K562 (cell line): ENCODE results near the gene ARL8A. TPM values are rescaled to one million over a fixed set of nuclear protein-coding genes. Genes with fewer than 3 reads are reported as not detected.
"Not testable (repeated sequence)": the region's sequence is repeated elsewhere in the genome, so short reads cannot be mapped to it uniquely, and the experiment has no call there.

Source experiments
- ATAC-seq: fragments of 200-7000 bp; cut with Tn5 transposase; 3 replicates; pipeline ENCODE4 v1.9.1; 2020; ENCODE audit warnings: moderate library complexity
- BruUV-seq: library from RNA; stranded (reverse); fragments of 400-500 nt; replicated peaks from 2 replicates; lab custom pipeline; 2021; lab: Mats Ljungman, UMichigan
- CTCF ChIA-PET: fragments of 300-600 bp; formaldehyde crosslinking; extraction: SDS; loops from one replicate; lab custom pipeline; 2021; ENCODE audit warnings: low intra/inter-chr PET ratio; lab: Yijun Ruan, JAX
- POLR2A ChIA-PET: fragments of 300-600, 350-650 bp; sonication (Branson Sonifier 250); formaldehyde crosslinking; extraction: SDS; loops from one replicate; lab custom pipeline; 2021; ENCODE audit warnings: antibody characterized with exemption, inconsistent platforms; lab: Yijun Ruan, JAX
- DNase-seq, 4 experiments: peaks; one replicate each; pipeline versions ENCODE4 v3.0.0 to v3.0.0-alpha.2; 2011 to 2018; ENCODE audit warnings: low spot score in 3 of 4, mixed read lengths in 3 of 4; ENCODE audit errors: extremely low read depth in 1 of 4
- FAIRE-seq: peaks from 2 replicates; lab custom pipeline; 2011; peaks lifted over from hg19 to GRCh38; lab: Jason Lieb, UNC
- H2AFZ ChIP-seq: 2 replicates; pipeline ENCODE4 v1.6.0; 2011; ENCODE audit warnings: low read depth, low read length, control low read depth, inconsistent platforms
- H3K27ac ChIP-seq: fragments of 200-600 bp; 3 replicates; pipeline ENCODE4 v1.8.0; 2011; ENCODE audit warnings: low read depth, mild to moderate bottlenecking, control low read depth, inconsistent platforms, low read length, moderate library complexity, mixed read lengths; ENCODE audit errors: extremely low read depth
- H3K27me3 ChIP-seq, 2 experiments: fragments of 300-600 bp in 1 of 2; 2 replicates in 1 of 2; 3 replicates in 1 of 2; pipeline versions ENCODE4 v1.6.0 to v1.8.0; 2011; ENCODE audit warnings: inconsistent platforms in 2 of 2, low read length in 2 of 2, mild to moderate bottlenecking in 1 of 2, mixed read lengths in 1 of 2, moderate library complexity in 1 of 2; ENCODE audit not compliant: control insufficient read depth in 2 of 2, insufficient read depth in 2 of 2
- H3K36me3 ChIP-seq: fragments of 300-600 bp; 3 replicates; pipeline ENCODE4 v1.8.0; 2011; ENCODE audit warnings: mild to moderate bottlenecking, low read length, inconsistent platforms; ENCODE audit not compliant: control insufficient read depth, insufficient read depth
- H3K4me1 ChIP-seq, 2 experiments: fragments of 200-600 bp in 1 of 2; replicated peaks in 1 of 2; 2 replicates in 1 of 2; 3 replicates in 1 of 2; pipeline versions ENCODE4 v1.5.1 to v1.8.0; 2011; ENCODE audit warnings: inconsistent platforms in 2 of 2, low read length in 2 of 2, mild to moderate bottlenecking in 1 of 2, mixed read lengths in 1 of 2, moderate library complexity in 1 of 2; ENCODE audit not compliant: control insufficient read depth in 2 of 2, insufficient read depth in 2 of 2
- H3K4me2 ChIP-seq: 2 replicates; pipeline ENCODE4 v1.6.1; 2011; ENCODE audit warnings: low read length, control low read depth, inconsistent platforms, mixed read lengths; ENCODE audit not compliant: insufficient read depth
- H3K4me3 ChIP-seq: fragments of 200-600 bp; sonication (generic), shearing (Covaris generic); 2 replicates; pipeline ENCODE4 v1.5.1; 2016; ENCODE audit warnings: control low read depth, inconsistent platforms
- H3K79me2 ChIP-seq: fragments of 200-600 bp; 3 replicates; pipeline ENCODE4 v1.8.0; 2011; ENCODE audit warnings: low read length, inconsistent platforms; ENCODE audit not compliant: control insufficient read depth, insufficient read depth
- H3K9ac ChIP-seq, 2 experiments: 2 replicates each; pipeline versions ENCODE4 v1.6.0 to v1.6.1; 2011; ENCODE audit warnings: low read depth in 2 of 2, low read length in 2 of 2, control low read depth in 1 of 2, inconsistent platforms in 1 of 2, mild to moderate bottlenecking in 1 of 2, mixed read lengths in 1 of 2; ENCODE audit not compliant: insufficient read depth in 1 of 2
- H3K9me1 ChIP-seq: one replicate; pipeline ENCODE4 v1.6.0; 2011; ENCODE audit warnings: inconsistent platforms, mild to moderate bottlenecking, low read length, moderate library complexity; ENCODE audit not compliant: control insufficient read depth, insufficient read depth
- H3K9me3 ChIP-seq: replicated peaks from 2 replicates; pipeline ENCODE4 v1.5.1; 2011; ENCODE audit warnings: low read depth, low read length, inconsistent platforms; ENCODE audit not compliant: control insufficient read depth, insufficient read depth
- H4K20me1 ChIP-seq: replicated peaks from 2 replicates; pipeline ENCODE4 v1.6.1; 2011; ENCODE audit warnings: low read length, inconsistent platforms, mixed read lengths; ENCODE audit not compliant: control insufficient read depth, insufficient read depth
- CTCF ChIP-seq, 3 experiments: IDR thresholded peaks in 2 of 3; conservative IDR thresholded peaks in 1 of 3; 2 replicates each; pipeline ENCODE4 v1.5.1; 2011 to 2012; ENCODE audit warnings: low read length in 3 of 3, mild to moderate bottlenecking in 3 of 3, control low read depth in 2 of 3, improper control_type of control experiment in 1 of 3, inconsistent platforms in 1 of 3, low read depth in 1 of 3, mixed read lengths in 1 of 3, moderate library complexity in 1 of 3; ENCODE audit not compliant: insufficient read depth in 2 of 3
- FOXA3 ChIP-seq, 2 experiments: fragments of 450-650 bp in 1 of 2; sonication (generic) in 1 of 2; formaldehyde crosslinking; IDR thresholded peaks in 1 of 2; conservative IDR thresholded peaks in 1 of 2; 2 replicates each; pipeline versions ENCODE4 v1.4.0 to v1.8.0; 2020 to 2022; ENCODE audit warnings: mild to moderate bottlenecking in 2 of 2, missing genetic modification reagents in 1 of 2
- ILF3 ChIP-seq: fragments of 450-650 bp; IDR thresholded peaks from 2 replicates; pipeline ENCODE4 v1.6.1; 2018; ENCODE audit warnings: antibody characterized with exemption, mild to moderate bottlenecking, moderate library complexity, borderline replicate concordance
- MAX ChIP-seq: sonication (generic); formaldehyde crosslinking; IDR thresholded peaks from 2 replicates; pipeline ENCODE4 v1.9.0; 2022; ENCODE audit warnings: mild to moderate bottlenecking, missing genetic modification reagents
- POLR2G ChIP-seq: fragments of 200-400 bp; formaldehyde crosslinking; IDR thresholded peaks from 2 replicates; pipeline ENCODE4 v1.6.1; 2017; ENCODE audit warnings: low read depth, mild to moderate bottlenecking, antibody characterized with exemption, low read length, moderate library complexity
- ZFP36 ChIP-seq: fragments of 150-350 bp; IDR thresholded peaks from 2 replicates; pipeline ENCODE4 v1.6.1; 2018; ENCODE audit warnings: low read length, low read depth; ENCODE audit not compliant: partially characterized antibody
- WGBS: fragments of 100-300 bp; shearing (Covaris generic); methylation state at CpG from one replicate; pipeline ENCODE4 v1.1.6; 2016; ENCODE audit warnings: low coverage, mixed read lengths; ENCODE audit not compliant: insufficient coverage; ENCODE audit errors: missing lambda C conversion rate; 5-methylcytosine and 5-hydroxymethylcytosine counted together
- in situ Hi-C: fragments of 300-500 bp; cut with MboI; formaldehyde crosslinking; loops from 4 replicates; pipeline ENCODE4 v1.15.0; 2018; ENCODE audit warnings: inconsistent platforms, mixed read lengths
- intact Hi-C: fragments of 100-400 bp; cut with micrococcal nuclease; formaldehyde crosslinking; loops from 2 replicates; pipeline ENCODE4 v1.14.2; 2022
- polyA plus RNA-seq, 8 experiments: library from polyadenylated mRNA; depleted of rRNA in 4 of 8; stranded (reverse) in 5 of 8; unstranded in 3 of 8; fragments of >200 nt; fragmentation: Nextera tagmentation in 2 of 8; fragmentation: Illumina TruSeq in 1 of 8; extraction: Ambion mirVana in 2 of 8; extraction: Trizol in 1 of 8; gene quantifications; 2 replicates each; pipeline versions ENCODE4 v1.2.1 to v1.2.3, GENCODE V29; 2011 to 2014; ENCODE audit warnings: inconsistent platforms in 1 of 8, missing spikeins in 1 of 8
- total RNA-seq, 7 experiments: library from RNA; depleted of rRNA in 6 of 7; stranded (reverse); fragments of >200 nt in 6 of 7; fragmentation: Illumina TruSeq in 2 of 7; extraction: Trizol in 2 of 7; gene quantifications; 2 replicates each; pipeline versions ENCODE4 v1.2.1 to v1.2.3, GENCODE V29; 2011 to 2021; ENCODE audit warnings: low replicate concordance in 1 of 7

ARL8A gene
- total and polyA plus RNA-seq, 9 of the 15 experiments (the other 6 are each of a cell fraction or from before 2014, with no cell fraction given), result 0.17 to 27.3 (median 15.6) TPM

GRCh38 chr1:202191391-202191790 lies 46.9 kb upstream of the ARL8A start:
- 0 out of 2 replicates have a peak, but pooled peaks have one; percentile 17 for TF ChIP-seq POLR2G
- not testable (repeated sequence) for FAIRE-seq, H3K79me2 ChIP-seq

GRCh38 chr1:202189918-202190715 lies 45.6 kb upstream of the ARL8A start:
- Histone ChIP-seq H3K36me3 (no peaks in the 10 kb centered on the region), H3K27me3 (peaks cover 8 to 20% of the 10 kb centered on the region in 2 experiments; a peak in 4 of 5 replicates), H3K4me2 (no peak overlapping the region), H2AFZ (no peak overlapping the region)
- BruUV-seq, result no TSS peak
- ATAC-seq, result peak; percentile 74
- intact Hi-C loops, result loop anchor here (2.0 kb wide), 1 partner anchor 529 kb away; no protein-coding TSS in a partner anchor
- peak in 1 of 2 experiments; percentile 44; a peak in 1 of 4 replicates for TF ChIP-seq FOXA3 (CRISPR knock-in tag; conservative IDR thresholded peaks at IDR 0.05 in 1 of 2, IDR thresholded peaks at IDR 0.05 in 1 of 2)
- TF ChIP-seq MAX, result peak; percentile 39; the same call in 1 of the 2 replicates
- TF ChIP-seq ZFP36, result peak; percentile 52
- TF ChIP-seq CTCF (IDR thresholded peaks at IDR 0.05 in 2 of 3, conservative IDR thresholded peaks at IDR 0.05 in 1 of 3; ENCODE audit: insufficient read depth in 2 of 3, low read depth in 1 of 3, low read length in 3 of 3), result peak; percentile 39 to 48 (median 42); a peak in 4 of 6 replicates
- no peak for TF ChIP-seq ILF3
- TF ChIP-seq, all 486 proteins: peak for 4
- DNase-seq (peak in 1 of 4 experiments; percentile 57), FAIRE-seq (peak; percentile 76)
- Histone ChIP-seq H4K20me1 (peaks cover 11% of the 10 kb centered on the region; the same call in 1 of the 2 replicates), H3K9ac (no peak overlapping the region), H3K4me3 (no peak overlapping the region), H3K9me3 (no peaks in the 10 kb centered on the region), H3K4me1 (peaks cover 2 to 25% of the 10 kb centered on the region in 2 experiments; a peak in 4 of 5 replicates), H3K27ac (no peak overlapping the region), H3K9me1 (peaks cover 3% of the 10 kb centered on the region), H3K79me2 (no peaks in the 10 kb centered on the region)
- ChIA-PET POLR2A (interaction anchor here (0.9 to 1.6 kb wide), 4 partner anchors 9 to 530 kb away, joined by 3 to 5 read pairs (median 4); no protein-coding TSS in a partner anchor), CTCF (interaction anchor here (1.8 kb wide), 1 partner anchor 125 kb away, joined by 16 read pairs; no protein-coding TSS in a partner anchor)
- WGBS, result 29% methylated on average over 7 of the region's 7 CpGs
- in situ Hi-C loops, result no loop called here

More at GRCh38 chr1:202191391-202191790, 46.9 kb upstream of the ARL8A start:
- H4K20me1 ChIP-seq, DNase-seq, intact Hi-C loops, POLR2A ChIA-PET, H3K4me2 ChIP-seq, H3K27ac ChIP-seq, H2AFZ ChIP-seq, BruUV-seq, H3K36me3 ChIP-seq, ATAC-seq, in situ Hi-C loops, H3K9ac ChIP-seq, H3K9me1 ChIP-seq, H3K4me3 ChIP-seq, H3K9me3 ChIP-seq: not testable (repeated sequence)
- peaks cover 2 to 25% of the 10 kb centered on the region in 2 experiments; a peak in 4 of 5 replicates for H3K4me1 ChIP-seq
- H3K27me3 ChIP-seq, result peaks cover 12 to 31% of the 10 kb centered on the region in 2 experiments; a peak in 4 of 5 replicates
- WGBS, result no CpG with 5 or more reads among the region's 33 CpGs
- CTCF ChIA-PET, result interaction anchor here (2.4 kb wide), 1 partner anchor 528 kb away, joined by 9 read pairs; no protein-coding TSS in a partner anchor
